ENCODE data around the gene TMED4.
"Not testable (repeated sequence)": the region's sequence is repeated elsewhere in the genome, so short reads cannot be mapped to it uniquely, and the experiment has no call there.

Gene TMED4

DNA sequence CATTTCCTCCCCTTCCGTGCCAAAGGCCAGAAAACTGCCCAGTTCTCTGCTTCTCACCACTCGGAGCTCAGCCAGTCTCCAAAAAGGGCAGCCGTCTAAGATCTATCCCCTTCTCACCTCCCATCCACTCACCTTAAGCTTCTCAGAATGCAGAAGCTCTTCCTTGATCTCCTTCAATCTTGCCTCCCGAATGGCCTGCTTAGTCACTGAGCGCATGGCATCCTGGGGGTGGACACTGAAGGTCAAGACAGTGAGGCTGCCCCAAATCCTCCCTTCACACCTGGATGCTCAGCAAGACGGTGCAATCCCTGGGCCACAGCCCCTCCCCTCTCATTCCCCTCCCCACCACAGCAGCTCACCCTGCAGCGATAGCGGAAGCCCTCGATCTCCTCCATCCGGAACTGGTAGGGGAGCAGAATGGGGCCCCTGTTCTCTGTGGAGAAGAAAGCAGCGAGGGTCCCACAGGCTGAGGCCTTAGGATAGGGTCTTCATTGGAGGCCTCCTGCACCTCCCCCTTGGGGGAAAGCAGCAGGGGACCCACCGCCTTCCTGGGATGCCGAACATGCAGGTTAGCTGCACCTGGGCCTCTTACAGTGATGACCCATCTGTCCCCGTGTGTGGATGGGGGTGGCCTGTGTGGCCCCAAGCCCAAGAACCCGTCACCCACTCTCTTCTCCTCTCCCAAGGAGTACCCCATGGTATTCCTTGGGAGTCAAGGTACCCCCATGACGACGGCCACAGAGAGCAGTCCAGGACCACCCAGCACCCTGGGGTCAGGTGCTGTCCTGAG, 13.1 kb downstream of the TMED4 start:
- no peak for DNase-seq

DNA sequence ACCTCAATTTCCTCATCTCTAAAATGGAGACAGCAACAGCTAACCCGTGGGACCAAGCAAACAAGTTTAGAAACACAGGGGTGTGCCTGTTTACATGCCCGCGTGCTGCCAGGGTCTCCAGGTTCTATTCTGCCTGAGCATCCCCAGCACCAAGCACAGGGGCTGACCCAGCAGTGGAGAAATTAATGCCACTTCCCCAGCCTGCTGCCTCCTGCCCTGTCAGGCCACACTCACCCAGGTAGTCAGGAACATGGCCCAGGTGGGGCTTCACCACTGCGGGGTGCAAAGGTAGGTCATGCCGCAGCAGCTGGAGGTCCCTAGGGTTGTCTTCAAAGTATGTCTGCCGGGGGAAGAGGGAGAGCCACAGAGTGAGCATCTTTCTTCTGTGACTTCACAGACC, 14.1 kb downstream of the TMED4 start:
- no peak for DNase-seq

DNA sequence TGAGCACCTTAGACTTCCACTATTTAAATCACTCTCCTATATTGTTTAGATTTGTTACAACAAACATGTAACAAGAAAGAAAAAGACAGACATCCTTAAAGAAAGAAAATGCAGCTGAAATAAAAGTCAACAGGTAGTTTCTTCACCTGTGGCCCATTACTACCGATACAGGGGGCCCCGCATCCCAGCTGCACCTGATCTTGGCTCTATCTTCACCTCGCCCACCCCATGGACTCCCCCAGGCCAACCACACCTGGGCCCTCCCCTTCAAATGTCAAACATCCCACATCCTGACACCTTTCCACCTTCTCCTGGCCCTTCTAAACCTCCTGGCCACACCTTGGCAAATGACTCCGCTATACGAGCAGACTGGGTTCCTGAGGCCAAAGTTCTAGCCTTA, 15.4 kb downstream of the TMED4 start:
- no peak for DNase-seq

DNA sequence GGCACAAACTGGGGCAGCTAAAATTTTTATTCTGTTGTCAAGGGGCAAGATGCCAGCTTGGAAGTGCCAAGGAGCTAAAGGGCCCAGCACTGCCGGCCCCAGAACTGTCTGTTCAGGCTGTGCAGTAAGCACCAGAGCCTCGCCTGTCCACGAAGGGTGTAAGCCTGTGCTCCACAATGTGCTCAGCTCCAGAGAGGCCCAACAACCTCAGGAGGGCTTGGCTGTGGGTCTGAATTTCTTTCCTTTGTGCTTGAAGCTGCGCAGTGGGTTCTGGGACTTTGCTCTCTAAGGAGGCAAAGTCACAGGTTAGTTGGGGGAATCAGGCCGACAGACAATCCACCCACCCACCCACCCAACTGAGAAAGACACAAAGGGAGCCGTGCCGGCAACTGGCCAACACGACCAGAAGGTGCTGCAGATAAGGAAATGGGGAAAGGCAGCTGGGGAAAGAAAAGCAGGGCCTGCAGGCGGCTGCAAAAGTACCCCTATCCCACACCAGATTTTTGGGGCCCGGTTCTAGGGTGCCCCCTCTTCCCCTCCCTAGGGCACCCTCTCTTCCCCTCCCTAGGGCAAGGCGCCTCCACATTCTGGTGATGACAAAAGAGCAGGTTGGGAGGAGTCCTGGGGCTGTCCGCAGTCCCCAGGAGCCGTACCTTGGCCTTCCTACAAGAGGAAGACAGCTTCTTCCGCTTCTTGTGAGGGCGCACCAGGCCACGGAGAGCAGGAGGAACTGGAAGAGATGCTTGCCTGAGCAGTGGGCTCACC, 16.1 kb downstream of the TMED4 start:
- DNase-seq = no peak

DNA sequence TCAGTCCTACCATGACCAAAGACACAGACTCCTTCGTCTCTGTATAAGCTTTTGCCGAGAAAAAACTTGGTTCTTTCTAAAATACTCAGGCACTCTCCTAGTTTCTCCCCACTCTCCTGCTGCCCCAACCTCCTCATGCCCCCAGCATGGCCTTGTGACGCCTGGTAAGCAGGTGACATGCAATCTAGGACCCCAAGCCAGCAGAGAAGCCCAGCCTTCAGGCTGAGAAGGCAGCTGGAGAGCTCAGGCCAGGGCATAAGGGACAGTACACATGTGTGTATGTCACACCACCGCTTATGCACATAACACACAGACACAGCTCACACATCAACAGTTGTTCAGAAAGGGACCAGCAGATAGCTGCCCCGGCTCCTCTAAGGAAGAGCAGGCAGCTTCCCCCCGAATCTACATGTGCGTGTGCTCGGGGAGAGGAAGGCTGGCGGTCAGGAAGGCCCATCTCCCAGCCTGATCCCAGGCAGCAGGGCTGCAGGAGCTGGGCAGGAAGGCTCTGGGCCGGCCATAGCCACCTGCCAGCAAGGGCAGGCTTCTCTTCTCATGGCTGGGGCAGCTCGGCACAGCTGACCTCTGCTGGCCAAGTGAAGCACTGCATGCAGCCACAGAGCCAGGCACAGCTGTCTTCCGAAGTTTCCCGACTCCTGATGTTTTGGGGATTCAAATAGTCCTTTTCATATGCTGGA, 16.8 kb downstream of the TMED4 start:
- peak; percentile 69 for DNase-seq

DNA sequence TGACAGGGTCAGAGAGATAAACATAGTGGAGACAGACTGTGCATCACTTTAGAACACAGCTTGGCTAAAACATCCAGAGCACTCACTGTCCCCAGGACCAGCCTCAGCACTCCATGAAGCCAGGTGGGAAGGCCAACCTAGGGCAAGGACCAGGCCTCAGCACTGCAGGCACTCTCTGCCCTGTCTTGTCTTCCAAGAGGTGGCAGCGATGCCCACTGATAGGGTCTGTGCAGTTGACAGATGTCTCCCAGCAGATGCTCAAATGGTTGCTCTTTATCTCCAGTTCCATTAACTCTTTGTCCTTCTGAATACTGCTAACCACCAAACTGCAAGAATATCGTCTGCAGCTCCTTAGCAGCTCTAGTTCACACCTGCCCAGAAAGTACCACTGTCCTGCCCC, 17.4 kb downstream of the TMED4 start:
- DNase-seq = no peak

DNA sequence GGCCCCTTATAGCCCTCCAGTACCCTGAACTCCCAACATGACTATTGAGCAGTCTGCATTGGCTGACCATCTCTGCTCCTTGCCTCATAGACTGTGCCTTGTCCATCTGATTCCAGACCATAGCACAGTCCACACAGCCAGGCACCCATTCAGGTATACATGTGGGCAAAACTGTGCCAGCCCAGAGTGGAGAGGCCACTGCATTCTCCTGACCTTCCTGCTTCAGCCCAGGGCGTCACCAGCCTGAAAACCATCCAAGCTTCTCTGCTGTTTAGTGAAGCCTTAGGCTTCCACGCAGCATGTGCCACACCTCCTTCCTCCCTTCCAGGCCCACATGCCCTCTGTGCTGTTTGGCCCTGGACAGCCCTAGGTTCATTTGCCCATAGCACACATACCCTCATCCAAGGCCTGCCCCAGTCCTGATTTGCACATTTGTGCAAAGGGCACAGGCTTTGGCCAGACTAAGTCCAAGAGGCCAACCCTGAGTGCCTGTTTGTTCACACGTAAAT, 18.8 kb downstream of the TMED4 start:
- no peak for DNase-seq

DNA sequence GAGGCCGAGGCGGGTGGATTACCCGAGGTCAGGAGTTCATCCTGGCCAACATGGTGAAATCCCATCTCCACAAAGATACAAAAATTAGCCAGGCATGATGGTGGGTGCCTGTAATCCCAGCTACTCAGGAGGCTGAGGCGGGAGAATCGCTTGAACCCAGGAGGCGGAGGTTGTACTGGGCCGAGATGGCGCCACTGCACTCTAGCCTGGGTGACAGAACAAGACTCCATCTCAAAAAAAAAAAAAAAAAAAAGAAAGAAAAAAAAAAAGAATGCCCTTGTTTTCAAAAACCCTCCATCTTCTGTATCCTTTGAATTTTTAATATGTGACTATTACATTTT, 19.4 kb downstream of the TMED4 start:
- DNase-seq = not testable (repeated sequence)

DNA sequence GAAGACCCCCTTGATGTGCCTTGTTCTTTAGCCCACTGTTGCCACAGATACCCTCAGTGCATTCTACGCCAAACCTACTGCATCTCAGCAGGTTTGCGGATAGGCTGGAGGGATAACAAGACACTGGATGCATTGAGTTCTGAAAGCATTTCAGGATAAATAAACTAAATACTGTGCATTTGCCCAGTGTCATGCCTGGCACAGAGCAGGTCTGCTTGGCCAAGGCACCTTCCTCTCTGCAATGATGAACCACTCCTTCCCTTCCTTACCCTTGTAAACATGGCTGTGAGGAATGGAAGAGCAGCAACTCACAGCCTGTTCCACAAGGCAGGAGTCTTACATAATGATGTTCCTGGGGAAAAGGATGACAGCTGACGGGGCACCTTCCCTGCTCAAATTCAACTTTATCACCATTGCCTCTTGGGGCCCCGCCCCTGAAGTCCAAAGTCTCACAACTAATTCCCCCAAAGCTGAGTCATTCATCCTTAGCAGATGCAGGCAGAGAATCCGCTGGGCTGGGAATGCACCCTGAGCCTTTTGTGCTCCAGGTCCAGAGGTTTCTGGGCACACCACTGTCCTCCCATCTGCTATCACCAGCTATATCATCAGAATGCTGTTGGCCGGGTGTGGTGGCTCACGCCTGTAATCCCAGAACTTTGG, 19.9 kb downstream of the TMED4 start:
- DNase-seq = no peak

DNA sequence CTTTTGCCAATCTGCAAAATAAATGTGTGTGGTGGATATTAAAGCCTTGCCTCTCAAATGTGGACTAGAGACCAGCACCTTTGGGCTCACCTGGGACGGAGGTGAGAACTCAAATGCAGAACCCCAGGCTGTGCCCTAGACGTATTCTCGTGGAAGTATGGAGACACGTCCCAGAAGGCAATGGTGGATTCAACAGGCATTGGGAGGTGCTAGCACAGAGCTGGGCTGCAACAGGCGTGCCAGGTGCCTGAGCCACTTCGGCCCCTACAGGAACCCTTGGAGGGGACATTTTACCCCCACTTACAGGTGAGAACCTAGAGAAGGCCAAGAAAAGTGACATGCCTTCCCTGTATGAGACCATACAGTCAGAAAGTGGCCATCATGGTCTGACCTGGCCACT, 20.6 kb downstream of the TMED4 start:
- no peak for DNase-seq

DNA sequence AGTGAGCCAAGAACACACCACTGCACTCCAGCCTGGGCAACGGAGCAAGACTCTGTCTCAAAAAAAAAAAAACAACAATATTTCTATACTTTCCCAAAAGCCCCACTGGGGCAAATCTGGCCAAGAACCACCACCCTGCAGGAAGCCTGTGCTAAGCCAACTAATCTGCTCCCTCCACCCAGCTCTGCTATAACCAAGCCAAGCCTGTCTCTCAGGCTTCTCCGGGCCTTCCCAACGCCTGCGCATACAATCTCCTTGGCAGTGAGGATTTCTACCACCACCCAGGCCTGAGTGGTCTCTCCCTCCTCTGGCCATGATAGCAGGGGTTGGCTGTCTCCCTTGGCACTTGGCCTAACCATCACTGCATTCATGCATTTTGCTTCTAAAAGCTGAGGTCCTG, 22.5 kb downstream of the TMED4 start:
- no peak for DNase-seq

DNA sequence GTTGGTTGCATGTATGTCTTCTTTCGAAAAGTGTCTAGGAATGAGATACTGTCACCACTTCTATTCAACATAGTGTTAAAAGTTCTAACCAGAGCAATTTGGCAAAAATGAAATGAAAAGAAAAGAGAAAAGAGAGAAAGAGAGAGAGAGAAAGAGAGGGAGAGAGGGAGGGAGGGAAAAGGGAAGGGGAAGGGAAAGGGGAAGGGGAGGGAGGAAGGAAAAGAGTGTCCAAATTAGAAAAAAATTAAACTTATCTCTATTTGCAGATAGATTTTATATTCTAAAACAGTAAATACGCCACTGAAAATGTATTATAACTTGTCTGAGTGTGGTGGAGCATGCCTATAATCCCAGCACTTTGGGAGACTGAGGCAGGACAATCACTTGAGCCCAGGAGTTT, 24.5 kb downstream of the TMED4 start:
- no peak for DNase-seq

DNA sequence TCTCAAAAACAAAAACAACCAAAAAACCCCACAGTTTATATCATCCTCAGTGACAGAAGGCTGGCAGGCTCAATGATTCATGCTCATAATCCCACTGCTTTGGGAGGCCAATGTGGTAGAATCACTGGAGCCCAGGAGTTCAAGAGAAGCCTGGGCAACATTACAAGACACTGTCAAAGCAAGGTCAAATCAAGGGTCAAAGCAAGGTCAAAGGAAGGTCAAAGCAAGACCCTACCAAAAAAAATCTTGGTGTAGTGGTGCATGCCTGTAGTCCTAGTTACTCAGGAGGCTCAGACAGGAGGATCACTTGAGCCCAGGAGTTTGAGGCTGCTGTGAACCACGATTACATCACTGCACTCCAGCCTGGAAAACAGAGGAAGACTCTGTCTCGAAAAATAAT, 26.7 kb downstream of the TMED4 start:
- no peak for DNase-seq

DNA sequence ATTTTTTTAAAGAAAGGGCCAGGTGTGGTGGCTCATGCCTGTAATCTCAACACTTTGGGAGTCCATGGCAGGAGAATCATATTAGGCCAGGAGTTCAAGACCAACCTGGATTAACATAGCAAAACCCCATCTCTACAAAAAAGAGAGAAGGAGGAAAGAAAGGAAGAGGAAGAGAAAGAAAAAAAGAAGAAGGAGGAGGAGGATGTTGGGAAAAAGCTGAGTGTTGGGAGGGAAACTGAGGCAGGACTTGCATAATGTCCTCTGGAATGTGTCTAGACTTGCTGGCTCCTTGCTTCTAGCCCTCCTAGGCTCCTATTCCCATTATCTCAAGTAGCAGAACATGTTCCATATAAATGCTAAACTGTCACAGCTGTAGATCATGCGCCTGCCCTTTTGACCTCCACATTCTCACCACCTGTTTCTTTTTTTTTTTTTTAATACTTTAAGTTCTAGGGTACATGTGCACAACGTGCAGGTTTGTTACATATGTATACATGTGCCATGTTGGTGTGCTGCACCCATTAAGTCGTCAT, 29.5 kb downstream of the TMED4 start:
- DNase-seq = not testable (repeated sequence)

DNA sequence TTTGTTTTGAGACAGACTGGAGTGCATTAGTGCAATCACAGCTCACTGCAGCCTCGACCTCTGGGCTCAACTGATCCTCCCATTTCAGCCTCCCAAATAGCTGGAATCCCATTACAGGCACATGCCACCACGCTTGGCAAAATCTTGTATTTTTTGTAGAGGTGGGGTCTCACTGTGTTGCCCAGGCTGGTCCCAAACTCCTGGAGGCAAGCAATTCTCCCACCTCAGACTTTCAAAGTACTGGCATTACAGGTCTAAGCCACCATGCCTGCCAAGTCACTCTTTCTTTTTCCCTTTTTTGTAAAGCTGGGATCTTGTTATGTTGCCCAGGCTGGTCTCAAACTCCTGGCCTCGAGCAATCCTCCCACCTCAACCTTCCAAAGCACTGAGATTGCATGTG, 32.6 kb downstream of the TMED4 start:
- no peak for DNase-seq

DNA sequence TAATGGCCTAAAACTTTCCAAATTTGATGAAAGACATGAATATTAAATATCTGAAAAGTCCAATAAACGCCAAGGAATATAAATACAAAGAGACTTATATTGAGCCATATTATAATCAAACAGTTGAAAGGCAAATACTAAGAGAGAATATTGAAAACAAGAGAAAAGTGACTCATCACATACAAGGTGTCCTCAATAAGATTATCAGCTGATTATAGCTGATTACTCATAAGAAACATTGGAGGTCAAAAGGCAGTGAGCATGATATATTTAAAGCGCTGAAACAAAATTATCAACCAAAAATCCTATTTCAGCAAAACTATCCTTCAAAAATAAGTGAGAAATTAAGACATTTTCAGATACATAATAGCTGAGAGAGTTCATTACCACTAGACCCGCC, 33.1 kb downstream of the TMED4 start:
- no peak for DNase-seq

DNA sequence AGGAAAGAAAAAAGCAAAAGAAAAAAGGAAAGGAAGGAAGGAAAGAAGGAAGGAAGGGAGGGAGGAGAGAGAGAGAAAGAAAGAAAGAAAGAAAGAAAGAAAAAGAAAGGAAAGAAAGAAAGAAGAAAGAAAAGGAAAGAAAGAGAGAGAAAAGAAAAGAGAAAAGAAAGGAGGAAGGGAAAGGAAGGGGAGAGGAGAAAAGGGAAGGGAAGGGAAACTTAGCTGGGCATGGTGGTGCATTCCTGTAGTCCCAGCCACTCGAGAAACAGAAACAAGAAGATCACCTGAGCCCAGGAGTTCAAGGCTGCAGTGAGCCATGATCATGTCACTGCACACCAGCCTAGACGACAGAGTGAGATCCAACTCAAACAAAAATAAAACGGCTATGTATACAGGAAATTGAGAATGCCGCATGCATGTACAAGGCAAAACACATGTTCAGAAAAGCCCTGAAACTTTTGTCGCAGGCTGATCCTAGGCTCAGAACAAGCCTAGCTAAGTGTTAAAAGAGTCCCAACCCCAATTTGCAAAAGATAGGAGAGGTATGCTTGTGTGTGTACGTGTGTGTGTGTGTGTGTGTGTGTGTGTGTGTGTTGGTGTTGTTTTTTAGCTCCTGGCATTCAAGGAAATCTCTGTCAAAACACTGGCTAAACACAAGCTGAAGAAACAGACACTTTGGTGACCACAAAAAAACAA, 34.3 kb downstream of the TMED4 start:
- DNase-seq = no peak

DNA sequence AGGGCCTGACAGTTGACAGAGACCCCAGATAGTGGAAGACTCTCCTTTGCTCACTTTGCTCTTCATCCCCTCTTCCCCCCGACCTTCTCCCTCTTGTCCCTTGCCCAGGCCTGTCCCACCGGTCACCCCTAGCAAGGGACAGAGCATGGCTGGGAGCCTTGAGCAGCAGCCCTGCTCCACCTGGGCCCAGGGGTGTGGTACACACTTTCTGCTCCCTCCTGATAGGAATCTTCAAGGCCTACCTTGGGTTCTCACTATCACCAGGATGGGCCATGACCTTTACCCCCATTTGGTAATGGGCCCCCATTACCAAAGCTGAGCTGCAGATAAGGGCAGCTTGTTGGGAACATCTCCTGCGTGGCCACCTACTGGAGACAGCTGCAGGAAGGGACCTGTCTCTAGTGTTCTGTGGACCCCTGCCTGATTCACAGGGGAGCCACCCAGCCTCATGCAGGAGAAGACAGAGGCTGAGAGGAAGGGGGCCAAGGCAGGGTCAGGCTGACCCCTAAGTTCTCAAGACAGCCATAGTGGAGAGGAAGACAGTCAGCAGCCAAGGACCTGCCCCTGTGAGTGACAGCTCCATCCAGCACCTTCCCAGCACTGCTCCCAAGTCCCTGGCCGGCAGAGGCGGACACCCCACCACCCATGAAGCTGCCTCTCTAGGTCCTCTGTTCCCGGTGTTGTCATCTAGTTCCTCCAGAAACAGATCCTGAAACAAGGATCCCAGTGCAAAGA, 40.0 kb downstream of the TMED4 start:
- DNase-seq = no peak

DNA sequence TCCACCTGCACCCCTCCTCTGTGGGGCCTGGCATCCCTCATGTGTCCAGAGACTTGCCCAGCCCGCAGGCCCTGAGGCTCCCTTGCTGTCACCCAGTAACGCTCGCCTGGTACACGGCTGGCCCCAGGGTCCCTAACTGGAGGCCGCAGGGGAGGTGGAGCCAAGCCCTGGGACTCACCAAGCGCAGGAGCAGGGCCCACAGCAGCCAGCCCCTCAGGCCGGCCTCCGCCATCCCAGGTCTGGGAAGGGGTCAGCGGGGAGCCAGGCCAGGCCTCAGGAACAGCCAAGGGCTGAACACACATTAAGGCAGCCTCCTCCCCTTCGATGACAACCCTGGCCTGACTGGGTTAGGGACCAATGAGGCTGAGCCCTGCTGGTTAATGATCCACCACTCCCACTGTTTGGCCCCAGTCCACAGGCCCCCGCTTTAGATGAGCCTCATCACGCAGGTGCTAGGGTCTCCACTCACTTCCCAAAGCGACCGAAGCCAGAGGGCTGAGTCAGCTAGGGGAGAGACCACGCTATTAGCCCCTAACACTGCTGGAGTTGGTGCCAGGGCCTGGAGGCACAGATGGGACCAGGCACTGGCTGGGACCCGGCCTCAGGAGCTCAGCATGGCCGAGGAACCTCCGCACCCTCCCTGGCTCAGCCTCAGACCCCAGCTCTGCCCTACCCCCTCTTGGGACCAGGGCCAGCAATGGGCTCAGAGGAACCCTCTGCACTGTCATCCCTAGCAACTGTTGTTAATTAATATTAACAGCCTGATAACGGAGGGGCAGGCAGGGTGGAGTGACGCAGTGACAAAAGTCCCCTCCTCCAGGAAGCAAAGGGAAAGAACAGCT, 40.8 kb downstream of the TMED4 start, which contains the start of gene NPC1L1:
TSS of gene NPC1L1 (minus strand) at position 303 of the 842 bp plus-strand sequence. CDS start at position 232, 71 bp downstream.
- DNase-seq = no peak

DNA sequence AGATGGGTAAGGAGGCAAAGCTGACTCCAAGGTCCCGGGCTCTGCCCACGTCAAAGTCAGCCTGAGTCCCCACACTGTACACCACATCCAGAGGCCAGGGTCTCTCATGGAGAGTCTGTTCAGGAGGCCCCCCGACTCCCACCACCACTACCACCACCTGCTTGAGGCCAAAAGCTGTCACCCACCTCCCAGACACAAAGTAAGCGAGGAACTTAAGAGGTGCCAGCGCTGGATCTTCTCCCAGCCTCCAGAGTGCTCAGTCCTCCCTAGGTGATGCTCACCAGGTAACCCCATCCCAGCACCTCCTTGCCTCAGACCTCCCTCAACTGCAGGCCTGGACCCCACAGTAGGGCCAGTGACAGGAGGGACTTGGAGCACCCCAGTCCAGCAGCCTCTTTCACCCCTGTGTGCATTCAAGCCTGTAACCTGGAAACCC, 41.4 kb downstream of the TMED4 start:
- no peak for DNase-seq
